NOMO-1 (cell line): ENCODE data around the gene LRP2BP.
"Not testable (repeated sequence)": the region's sequence is repeated elsewhere in the genome, so short reads cannot be mapped to it uniquely, and the experiment has no call there.

ENCODE experiments used
- DNase-seq, 2 experiments: peaks; one replicate each; lab custom pipeline; 2025; ENCODE audit not compliant: unreplicated experiment in 2 of 2; lab: John Stamatoyannopoulos, UW

LRP2BP gene

GRCh38 chr4:185329879-185330510 lies 65.7 kb downstream of the LRP2BP start:
- DNase-seq, result not testable (repeated sequence)

- DNase-seq, result no peak
These were observed 67.1 kb downstream of the LRP2BP start for GRCh38 chr4:185328586-185328985.

- not testable (repeated sequence) for DNase-seq
These were observed 70.0 kb downstream of the LRP2BP start for GRCh38 chr4:185325721-185326120.

- DNase-seq, result not testable (repeated sequence)
These were observed 71.4 kb downstream of the LRP2BP start for GRCh38 chr4:185324361-185324760.

- no peak for DNase-seq
These were observed 72.1 kb downstream of the LRP2BP start for GRCh38 chr4:185323606-185324005.

GRCh38 chr4:185322803-185323202 lies 72.9 kb downstream of the LRP2BP start:
- no peak for DNase-seq

- DNase-seq, result no peak
These were observed 77.0 kb downstream of the LRP2BP start for GRCh38 chr4:185318679-185319078.

GRCh38 chr4:185317880-185318279 lies 77.8 kb downstream of the LRP2BP start:
- DNase-seq, result no peak

- not testable (repeated sequence) for DNase-seq
These were observed 78.3 kb downstream of the LRP2BP start for GRCh38 chr4:185317462-185317861.
